Measurements from ENCODE around the gene SLC9A7. TPM values are rescaled to one million over a fixed set of nuclear protein-coding genes. Genes with fewer than 3 reads are reported as not detected.

SLC9A7 gene
- total and polyA plus RNA-seq, 12 donors: 2.3 to 22.8 (median 12.4) TPM

DNA sequence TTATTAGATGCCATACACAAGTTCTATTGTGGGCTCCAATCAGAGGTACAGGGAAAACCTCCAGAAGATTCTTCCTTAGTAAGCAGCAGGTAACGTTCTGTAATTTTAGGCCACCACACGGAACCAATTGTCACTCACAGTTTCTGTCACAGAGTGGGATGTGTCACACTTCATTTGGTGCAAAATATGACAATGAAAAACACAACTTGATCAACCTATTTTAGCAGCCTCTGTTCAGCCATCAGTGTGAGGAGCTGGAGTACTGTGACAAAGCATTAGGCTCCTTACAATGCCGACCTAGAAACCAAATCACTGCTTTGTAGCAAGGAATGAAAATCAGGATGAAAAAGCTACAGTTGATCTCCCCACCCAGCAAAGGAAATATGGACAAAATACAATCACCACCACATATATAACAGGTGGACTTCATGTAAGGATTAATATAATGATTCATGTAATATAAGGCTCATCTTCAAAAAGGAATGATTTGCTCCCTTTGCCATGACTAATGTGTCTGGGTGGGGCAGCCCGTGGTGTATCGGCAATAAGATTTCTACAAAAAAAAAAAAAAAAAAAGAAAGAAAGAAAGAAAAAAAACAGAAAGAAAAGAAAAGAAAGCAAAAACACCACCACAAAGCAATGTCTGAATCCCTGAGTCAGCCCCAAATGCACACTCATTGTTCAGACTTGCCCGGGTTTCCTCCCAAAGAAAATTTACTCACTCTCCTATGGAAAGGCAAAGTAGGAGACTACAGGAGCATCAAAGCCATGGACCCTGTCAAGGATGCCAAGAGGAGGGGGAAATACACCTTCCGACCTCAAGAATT lies 36.0 kb downstream of the SLC9A7 start:
- Histone ChIP-seq H3K4me3 (no peak overlapping the region), H3K4me1 (replicated peaks in 1 of 2) (no peaks in the 10 kb centered on the region), H3K27me3 (no peaks in the 10 kb centered on the region), H3K27ac (no peak overlapping the region), H3K36me3 (replicated peaks in 1 of 2) (no peaks in the 10 kb centered on the region), H3K9me3 (replicated peaks in 1 of 3) (no peaks in the 10 kb centered on the region)
- TF ChIP-seq POLR2A (IDR thresholded peaks at IDR 0.05): no peak
- TF ChIP-seq, protein P1, sequence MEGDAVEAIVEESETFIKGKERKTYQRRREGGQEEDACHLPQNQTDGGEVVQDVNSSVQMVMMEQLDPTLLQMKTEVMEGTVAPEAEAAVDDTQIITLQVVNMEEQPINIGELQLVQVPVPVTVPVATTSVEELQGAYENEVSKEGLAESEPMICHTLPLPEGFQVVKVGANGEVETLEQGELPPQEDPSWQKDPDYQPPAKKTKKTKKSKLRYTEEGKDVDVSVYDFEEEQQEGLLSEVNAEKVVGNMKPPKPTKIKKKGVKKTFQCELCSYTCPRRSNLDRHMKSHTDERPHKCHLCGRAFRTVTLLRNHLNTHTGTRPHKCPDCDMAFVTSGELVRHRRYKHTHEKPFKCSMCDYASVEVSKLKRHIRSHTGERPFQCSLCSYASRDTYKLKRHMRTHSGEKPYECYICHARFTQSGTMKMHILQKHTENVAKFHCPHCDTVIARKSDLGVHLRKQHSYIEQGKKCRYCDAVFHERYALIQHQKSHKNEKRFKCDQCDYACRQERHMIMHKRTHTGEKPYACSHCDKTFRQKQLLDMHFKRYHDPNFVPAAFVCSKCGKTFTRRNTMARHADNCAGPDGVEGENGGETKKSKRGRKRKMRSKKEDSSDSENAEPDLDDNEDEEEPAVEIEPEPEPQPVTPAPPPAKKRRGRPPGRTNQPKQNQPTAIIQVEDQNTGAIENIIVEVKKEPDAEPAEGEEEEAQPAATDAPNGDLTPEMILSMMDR (IDR thresholded peaks at IDR 0.05): no peak
- intact Hi-C loops (cut with DNase I): no loop called here
- no peak for DNase-seq
- 68 to 74% (median 71%) methylated on average over 6 to 7 of the region's 7 CpGs for WGBS, 4 donors

DNA sequence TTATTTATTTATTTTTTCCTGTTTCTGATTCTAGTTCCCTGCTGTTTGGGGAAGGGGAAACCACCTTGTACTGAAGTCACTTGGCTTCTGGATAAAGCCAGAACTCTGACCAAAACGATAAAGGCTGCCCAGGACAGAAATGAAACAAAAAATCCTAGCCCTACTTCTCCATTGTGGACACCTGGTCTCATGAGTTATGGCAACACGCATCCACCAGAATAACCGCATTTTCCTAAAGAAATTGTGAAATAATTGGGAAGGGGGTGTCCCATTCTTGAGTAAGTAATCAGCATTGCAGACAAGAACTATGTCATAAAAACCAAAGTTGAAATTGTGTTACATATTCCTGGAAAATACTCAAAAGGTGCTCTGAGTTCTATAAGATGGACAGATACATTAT lies 42.1 kb downstream of the SLC9A7 start:
- no peak overlapping the region for H3K27ac ChIP-seq
- no peak for DNase-seq
- no peaks in the 10 kb centered on the region for H3K9me3 ChIP-seq (replicated peaks in 1 of 3)
- no peak for TF ChIP-seq POLR2A (IDR thresholded peaks at IDR 0.05)
- TF ChIP-seq, protein P1 (IDR thresholded peaks at IDR 0.05): no peak
- 57 to 81% (median 72%) methylated on average over 3 of the region's 3 CpGs for WGBS, 4 donors
- H3K27me3 ChIP-seq: no peaks in the 10 kb centered on the region
- no peak overlapping the region for H3K4me3 ChIP-seq
- H3K4me1 ChIP-seq (replicated peaks in 1 of 2): no peaks in the 10 kb centered on the region
- no peaks in the 10 kb centered on the region for H3K36me3 ChIP-seq (replicated peaks in 1 of 2)
- intact Hi-C loops (cut with DNase I): no loop called here

DNA sequence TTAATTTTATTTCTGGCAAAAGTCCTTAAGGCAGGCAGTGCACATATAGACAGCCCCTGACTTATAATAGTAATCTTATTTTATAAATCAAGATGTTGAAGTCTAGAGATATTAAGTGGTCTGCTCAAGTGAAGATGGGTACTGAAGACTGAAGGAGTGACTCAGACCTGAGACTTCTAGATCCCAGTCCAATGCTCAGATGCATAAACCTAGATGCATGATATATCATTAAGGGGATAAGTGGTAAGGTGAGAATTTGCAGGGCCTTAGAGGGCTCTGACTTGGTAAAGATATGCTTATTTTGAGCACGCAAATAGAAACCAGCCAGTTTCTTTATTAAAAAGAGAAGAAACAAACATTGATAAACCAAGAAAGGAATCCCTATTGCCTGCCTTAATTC lies 42.9 kb downstream of the SLC9A7 start:
- Histone ChIP-seq H3K27ac (no peak overlapping the region), H3K9me3 (replicated peaks in 1 of 3) (no peaks in the 10 kb centered on the region), H3K4me3 (no peak overlapping the region), H3K36me3 (replicated peaks in 1 of 2) (no peaks in the 10 kb centered on the region), H3K27me3 (no peaks in the 10 kb centered on the region), H3K4me1 (replicated peaks in 1 of 2) (no peaks in the 10 kb centered on the region)
- no peak for DNase-seq
- WGBS, 4 donors: 64 to 91% (median 75%) methylated on average over 1 of the region's 1 CpG
- TF ChIP-seq POLR2A (IDR thresholded peaks at IDR 0.05): no peak
- TF ChIP-seq, protein P1 (IDR thresholded peaks at IDR 0.05): no peak
- intact Hi-C loops (cut with DNase I): no loop called here

DNA sequence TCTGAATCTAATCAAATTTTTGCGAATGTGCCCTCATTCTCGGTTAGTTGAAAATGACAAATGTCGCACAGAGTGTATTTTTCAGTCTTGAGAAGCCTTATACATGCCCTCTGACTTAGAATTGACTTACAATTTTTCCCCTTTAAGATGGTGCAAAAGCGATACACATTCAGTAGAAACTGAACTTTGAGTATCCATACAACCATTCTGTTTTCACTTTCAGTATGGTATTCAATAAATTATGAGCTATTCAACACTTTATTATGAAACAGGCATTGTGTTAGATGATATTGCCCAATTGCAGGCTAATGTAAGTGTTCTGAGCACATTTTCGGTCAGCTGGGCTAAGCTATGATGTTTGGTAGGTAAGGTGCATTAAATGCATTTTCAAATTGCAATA lies 43.4 kb downstream of the SLC9A7 start:
- no peak overlapping the region for H3K27ac ChIP-seq
- WGBS, 4 donors: 76 to 87% (median 84%) methylated on average over 5 of the region's 5 CpGs
- no peaks in the 10 kb centered on the region for H3K4me1 ChIP-seq (replicated peaks in 1 of 2)
- H3K27me3 ChIP-seq: no peaks in the 10 kb centered on the region
- H3K36me3 ChIP-seq (replicated peaks in 1 of 2): no peaks in the 10 kb centered on the region
- no peak for TF ChIP-seq POLR2A (IDR thresholded peaks at IDR 0.05)
- TF ChIP-seq, protein P1 (IDR thresholded peaks at IDR 0.05): no peak
- DNase-seq: no peak
- H3K9me3 ChIP-seq (replicated peaks in 1 of 3): no peaks in the 10 kb centered on the region
- intact Hi-C loops (cut with DNase I): no loop called here
- H3K4me3 ChIP-seq: no peak overlapping the region

All from adrenal gland (tissue), 12 donors.